Measurements from ENCODE around the gene BICDL2. TPM values are rescaled to one million over a fixed set of nuclear protein-coding genes. Genes with fewer than 3 reads are reported as not detected.

Gene BICDL2
- total RNA-seq, 1 donor from 2014 or later, result 16.3 TPM

DNA sequence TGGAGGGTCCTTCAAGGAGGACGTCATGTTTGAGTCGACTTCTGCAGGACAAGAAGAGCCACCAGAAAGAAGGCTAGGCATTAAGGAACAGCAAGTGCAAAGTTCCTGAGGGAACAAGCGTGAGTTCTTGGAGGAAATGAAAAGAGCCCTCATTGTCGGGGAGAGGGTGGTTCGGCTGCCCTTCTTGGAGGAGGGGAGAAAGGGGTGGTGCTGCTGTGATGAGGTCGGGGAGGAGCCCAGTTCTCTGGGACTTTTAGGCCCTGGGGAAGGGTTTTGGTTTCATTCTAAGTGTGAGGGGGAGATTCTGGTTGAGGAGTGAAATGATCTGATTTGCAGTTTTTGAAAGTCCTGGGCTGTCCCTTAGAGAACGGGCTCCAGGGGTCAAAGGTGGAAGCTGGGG is 4.1 kb downstream of the BICDL2 start:
- no peak overlapping the region for H3K27ac ChIP-seq
- ATAC-seq (no peak), DNase-seq (no peak)
- H3K4me1 ChIP-seq, result peaks cover 8% of the 10 kb centered on the region
- peaks cover 59% of the 10 kb centered on the region for H3K27me3 ChIP-seq
- H3K9me3 ChIP-seq, result no peaks in the 10 kb centered on the region
- H3K36me3 ChIP-seq, result no peaks in the 10 kb centered on the region
- no peak overlapping the region for H3K4me3 ChIP-seq
- TF ChIP-seq, protein P1, sequence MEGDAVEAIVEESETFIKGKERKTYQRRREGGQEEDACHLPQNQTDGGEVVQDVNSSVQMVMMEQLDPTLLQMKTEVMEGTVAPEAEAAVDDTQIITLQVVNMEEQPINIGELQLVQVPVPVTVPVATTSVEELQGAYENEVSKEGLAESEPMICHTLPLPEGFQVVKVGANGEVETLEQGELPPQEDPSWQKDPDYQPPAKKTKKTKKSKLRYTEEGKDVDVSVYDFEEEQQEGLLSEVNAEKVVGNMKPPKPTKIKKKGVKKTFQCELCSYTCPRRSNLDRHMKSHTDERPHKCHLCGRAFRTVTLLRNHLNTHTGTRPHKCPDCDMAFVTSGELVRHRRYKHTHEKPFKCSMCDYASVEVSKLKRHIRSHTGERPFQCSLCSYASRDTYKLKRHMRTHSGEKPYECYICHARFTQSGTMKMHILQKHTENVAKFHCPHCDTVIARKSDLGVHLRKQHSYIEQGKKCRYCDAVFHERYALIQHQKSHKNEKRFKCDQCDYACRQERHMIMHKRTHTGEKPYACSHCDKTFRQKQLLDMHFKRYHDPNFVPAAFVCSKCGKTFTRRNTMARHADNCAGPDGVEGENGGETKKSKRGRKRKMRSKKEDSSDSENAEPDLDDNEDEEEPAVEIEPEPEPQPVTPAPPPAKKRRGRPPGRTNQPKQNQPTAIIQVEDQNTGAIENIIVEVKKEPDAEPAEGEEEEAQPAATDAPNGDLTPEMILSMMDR (IDR thresholded peaks at IDR 0.05), result no peak
- intact Hi-C loops (cut with DNase I), result no loop called here

DNA sequence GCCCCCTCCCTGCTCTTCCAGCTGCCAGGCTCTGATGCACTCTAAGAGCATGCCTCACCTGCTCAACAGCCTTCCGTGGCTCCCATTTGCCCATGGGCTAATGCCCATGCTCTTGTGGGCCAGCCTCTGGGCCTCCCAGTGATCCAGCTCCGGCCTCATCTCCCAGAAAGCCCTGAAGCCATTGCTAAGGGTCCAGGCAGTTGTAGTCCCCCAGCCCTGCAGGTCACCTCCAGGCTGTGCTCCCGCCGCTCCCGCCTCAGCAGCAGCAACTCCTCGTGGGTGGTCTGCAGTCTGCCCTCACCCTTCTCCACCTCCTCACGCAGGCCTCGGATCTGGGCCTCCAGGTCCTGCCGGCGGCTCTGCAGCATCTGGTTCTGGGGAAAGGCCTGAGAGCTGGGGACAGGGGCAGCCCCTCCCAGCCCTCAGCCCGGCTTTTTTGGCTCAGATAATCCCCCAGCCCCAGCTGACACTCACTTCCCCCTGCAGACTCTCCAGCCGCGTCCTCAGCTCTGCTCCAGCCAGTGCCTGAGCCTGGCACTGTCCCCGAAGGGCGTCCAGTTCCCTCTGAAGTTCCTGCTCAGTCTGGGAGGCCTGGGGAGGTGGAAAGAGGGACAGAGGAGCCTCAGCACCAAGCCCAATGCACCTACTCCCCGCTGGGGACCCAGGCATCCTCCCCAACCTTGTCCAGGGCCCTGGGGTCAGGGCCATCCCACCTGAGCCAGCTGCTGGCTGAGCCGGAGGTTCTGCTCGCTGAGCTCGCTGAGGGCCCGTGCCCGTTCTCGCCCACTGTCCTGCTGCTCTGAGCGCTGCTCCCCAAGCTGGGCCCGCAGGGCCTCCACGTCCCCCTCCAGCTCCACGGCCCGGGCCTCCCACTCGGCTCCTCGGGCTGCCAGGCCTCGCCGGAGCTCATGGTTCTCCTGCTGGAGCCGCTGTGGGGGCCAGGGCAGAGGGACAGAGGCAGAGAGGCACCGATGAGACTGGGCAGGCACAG is 6.2 kb downstream of the BICDL2 start:
- ATAC-seq (no peak), DNase-seq (no peak)
- Histone ChIP-seq H3K4me3 (no peak overlapping the region), H3K27ac (no peak overlapping the region), H3K9me3 (no peaks in the 10 kb centered on the region), H3K36me3 (peaks cover 14% of the 10 kb centered on the region), H3K4me1 (peaks cover 8% of the 10 kb centered on the region), H3K27me3 (peaks cover 38% of the 10 kb centered on the region)
- TF ChIP-seq, protein P1 (IDR thresholded peaks at IDR 0.05), result no peak
- intact Hi-C loops (cut with DNase I), result no loop called here

DNA sequence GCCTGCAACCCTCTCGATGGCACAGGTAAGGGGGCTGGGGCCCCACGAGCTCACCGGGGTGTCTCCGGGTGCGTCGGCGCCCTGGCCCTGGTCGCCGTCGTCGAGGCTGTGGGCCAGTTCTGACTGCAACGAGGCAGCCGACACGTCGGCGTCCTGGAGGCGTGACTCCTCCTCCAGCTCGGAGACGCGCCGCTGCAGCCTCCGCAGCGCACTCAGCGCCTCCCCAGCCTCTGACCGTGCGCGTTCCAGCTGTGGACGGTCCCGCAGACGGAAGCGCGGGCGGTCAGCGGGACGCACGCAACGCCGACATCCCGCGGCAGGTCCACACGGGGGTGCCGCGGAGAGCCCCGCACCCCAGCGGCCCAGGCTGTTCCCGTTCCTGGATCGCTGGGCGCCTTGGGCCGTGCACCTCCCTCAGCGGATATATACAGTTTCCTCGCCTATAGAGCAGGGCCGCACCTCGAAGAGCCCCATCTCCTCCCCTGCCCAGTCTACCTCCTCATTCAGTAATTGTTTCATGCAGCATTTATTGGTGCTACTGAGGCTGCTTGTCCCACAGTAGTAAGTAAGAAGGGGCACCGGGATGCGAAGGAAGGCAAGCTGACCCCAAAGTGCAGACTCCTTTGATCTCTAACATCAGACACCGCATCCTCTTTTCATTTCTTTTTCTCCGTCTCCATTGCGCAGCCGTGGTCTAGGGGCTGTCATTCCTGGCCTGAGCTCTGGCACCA is 7.1 kb downstream of the BICDL2 start:
- Histone ChIP-seq H3K4me3 (peak overlapping the region; percentile 28), H3K4me1 (peaks cover 12% of the 10 kb centered on the region), H3K36me3 (peaks cover 14% of the 10 kb centered on the region), H3K27me3 (peaks cover 30% of the 10 kb centered on the region), H3K9me3 (no peaks in the 10 kb centered on the region), H3K27ac (no peak overlapping the region)
- TF ChIP-seq, protein P1 (IDR thresholded peaks at IDR 0.05), result no peak
- peak; percentile 1 for ATAC-seq
- intact Hi-C loops (cut with DNase I), result no loop called here
- no peak for DNase-seq

DNA sequence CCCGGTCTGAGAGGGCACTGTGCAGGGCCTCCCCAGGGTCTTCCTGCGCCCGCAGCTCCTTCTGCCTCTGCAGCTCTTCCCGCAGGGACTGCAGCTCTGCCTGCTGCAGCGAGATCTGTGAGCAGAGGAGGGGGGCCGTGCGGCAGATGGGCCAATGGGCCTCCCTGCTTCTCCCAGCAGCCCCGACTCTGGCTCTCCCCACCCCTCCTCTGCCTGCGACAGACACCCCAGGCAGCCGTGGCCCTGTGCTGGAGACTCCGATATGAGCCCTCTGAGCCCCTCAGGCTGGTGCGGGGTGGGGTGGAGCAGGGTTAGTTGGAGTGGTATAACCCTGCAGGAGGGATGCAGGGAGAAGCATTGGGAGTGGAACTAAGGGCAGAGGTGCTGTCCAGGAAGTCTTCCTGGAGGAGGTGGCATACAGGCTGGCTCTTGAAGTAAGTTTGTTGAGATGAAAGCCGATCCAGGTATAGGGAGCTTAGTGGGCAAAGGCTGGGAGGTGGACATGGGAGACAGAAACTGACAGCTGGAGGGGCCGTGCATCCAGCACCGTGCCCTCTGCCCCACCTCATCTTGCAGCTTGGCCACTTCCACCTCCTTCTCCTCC is 7.9 kb downstream of the BICDL2 start:
- H3K9me3 ChIP-seq, result no peaks in the 10 kb centered on the region
- no peak for ATAC-seq
- peaks cover 16% of the 10 kb centered on the region for H3K4me1 ChIP-seq
- DNase-seq, result no peak
- peaks cover 14% of the 10 kb centered on the region for H3K36me3 ChIP-seq
- intact Hi-C loops (cut with DNase I), result no loop called here
- TF ChIP-seq, protein P1 (IDR thresholded peaks at IDR 0.05), result no peak
- H3K27me3 ChIP-seq, result peaks cover 30% of the 10 kb centered on the region
- no peak overlapping the region for H3K4me3 ChIP-seq
- H3K27ac ChIP-seq, result no peak overlapping the region

DNA sequence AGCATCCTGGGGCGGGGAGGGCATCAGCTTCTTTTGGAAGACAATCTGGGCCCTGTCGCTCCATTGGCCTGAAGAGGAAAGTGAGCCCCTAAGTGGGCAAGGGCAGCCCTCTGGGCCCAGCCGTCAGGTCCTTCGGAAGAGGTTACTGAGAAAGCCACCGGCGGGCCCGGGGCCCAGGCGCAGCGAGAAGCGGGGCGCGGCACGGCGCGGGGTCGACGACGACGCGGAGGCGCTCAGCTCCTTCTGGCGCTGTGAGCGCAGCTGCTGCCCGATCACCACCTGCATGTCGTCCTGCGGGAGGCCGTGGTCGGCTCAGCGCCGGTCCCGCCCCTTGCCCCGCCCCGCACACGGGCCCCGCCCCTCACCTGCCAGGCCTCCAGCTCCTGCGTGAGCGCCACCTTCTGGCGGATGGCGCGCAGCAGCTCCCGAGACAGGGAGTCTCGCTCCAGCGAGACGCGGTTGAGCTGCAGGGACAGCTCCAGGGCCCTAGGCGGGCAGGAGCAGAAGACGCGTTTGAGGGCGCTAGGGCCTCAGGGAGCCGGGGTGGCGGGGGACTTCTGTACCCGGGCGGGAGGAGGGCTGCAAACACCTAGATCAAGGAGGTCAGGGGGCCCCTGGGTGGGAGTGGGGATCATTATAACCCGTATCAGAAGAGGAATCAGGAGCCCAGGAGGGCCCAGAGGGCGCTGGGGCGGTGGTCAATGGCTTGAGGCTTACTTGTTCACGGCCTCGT is 8.6 kb downstream of the BICDL2 start:
- ATAC-seq (peak; percentile 79), DNase-seq (peak; percentile 93)
- H3K36me3 ChIP-seq, result peaks cover 14% of the 10 kb centered on the region
- H3K27ac ChIP-seq, result no peak overlapping the region
- TF ChIP-seq, protein P1 (IDR thresholded peaks at IDR 0.05), result peak; percentile 72
- intact Hi-C loops (cut with DNase I), result no loop called here
- no peaks in the 10 kb centered on the region for H3K9me3 ChIP-seq
- peaks cover 30% of the 10 kb centered on the region for H3K27me3 ChIP-seq
- no peak overlapping the region for H3K4me3 ChIP-seq
- peaks cover 20% of the 10 kb centered on the region for H3K4me1 ChIP-seq
